ENCODE measurements around the gene SAT1. TPM values are rescaled to one million over a fixed set of nuclear protein-coding genes. Genes with fewer than 3 reads are reported as not detected.

SAT1 gene
- polyA plus RNA-seq, 1 donor (not counting 4 experiments of a cell fraction or from before 2014, with no cell fraction given), result 1,607 TPM

DNA sequence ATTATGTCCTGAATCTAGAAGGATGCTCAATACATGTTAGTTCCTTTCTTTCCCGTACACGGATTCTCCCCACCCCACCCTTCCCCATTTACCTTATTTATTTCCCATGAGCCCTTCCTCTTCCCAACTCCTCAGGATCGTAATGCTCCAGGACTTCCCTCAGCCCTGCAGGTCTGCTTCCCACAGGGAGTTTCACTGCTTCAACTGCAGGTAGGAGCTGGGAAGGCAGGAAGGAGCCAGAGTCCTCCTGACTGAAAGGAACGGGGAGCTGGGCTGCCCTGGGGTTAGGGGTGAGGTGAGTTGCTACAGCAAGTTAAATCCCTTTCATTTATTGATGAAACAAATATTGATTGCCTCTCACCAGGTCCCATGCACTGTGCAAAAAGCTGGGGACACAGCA lies 33.2 kb downstream of the SAT1 start:
- H3K4me3 ChIP-seq (ENCODE audit: control insufficient read depth in 2 of 3, extremely low read depth in 1 of 3, insufficient read depth in 2 of 3, low read depth in 1 of 3, low read length in 3 of 3), result no peak overlapping the region
- no peak overlapping the region for H3K27ac ChIP-seq (ENCODE audit: control insufficient read depth, insufficient read depth, low read length)
- H3K36me3 ChIP-seq (ENCODE audit: control insufficient read depth in 2 of 2, extremely low read depth in 1 of 2, insufficient read depth in 2 of 2, low read length in 2 of 2), result no peaks in the 10 kb centered on the region
- H3K4me1 ChIP-seq (ENCODE audit: control insufficient read depth, extremely low read depth, insufficient read depth, low read length), result peaks cover 7% of the 10 kb centered on the region
- no peaks in the 10 kb centered on the region for H4K20me1 ChIP-seq (ENCODE audit: control insufficient read depth, extremely low read depth, insufficient read depth, low read length)
- no peaks in the 10 kb centered on the region for H3K27me3 ChIP-seq (ENCODE audit: control insufficient read depth, extremely low read depth, insufficient read depth, low read length)
- no peak overlapping the region for H2AFZ ChIP-seq (ENCODE audit: control insufficient read depth, low read length)
- no peak for DNase-seq (ENCODE audit: low read depth, low spot score)
- TF ChIP-seq EZH2 (IDR thresholded peaks at IDR 0.05; ENCODE audit: low read length), result no peak
- TF ChIP-seq, protein P1, sequence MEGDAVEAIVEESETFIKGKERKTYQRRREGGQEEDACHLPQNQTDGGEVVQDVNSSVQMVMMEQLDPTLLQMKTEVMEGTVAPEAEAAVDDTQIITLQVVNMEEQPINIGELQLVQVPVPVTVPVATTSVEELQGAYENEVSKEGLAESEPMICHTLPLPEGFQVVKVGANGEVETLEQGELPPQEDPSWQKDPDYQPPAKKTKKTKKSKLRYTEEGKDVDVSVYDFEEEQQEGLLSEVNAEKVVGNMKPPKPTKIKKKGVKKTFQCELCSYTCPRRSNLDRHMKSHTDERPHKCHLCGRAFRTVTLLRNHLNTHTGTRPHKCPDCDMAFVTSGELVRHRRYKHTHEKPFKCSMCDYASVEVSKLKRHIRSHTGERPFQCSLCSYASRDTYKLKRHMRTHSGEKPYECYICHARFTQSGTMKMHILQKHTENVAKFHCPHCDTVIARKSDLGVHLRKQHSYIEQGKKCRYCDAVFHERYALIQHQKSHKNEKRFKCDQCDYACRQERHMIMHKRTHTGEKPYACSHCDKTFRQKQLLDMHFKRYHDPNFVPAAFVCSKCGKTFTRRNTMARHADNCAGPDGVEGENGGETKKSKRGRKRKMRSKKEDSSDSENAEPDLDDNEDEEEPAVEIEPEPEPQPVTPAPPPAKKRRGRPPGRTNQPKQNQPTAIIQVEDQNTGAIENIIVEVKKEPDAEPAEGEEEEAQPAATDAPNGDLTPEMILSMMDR (optimal IDR thresholded peaks at IDR 0.05 in 1 of 3, IDR thresholded peaks at IDR 0.05 in 1 of 3, conservative IDR thresholded peaks at IDR 0.05 in 1 of 3; ENCODE audit: extremely low read depth in 1 of 3, insufficient read depth in 2 of 3, low read length in 3 of 3), result no peak
- H3K79me2 ChIP-seq (ENCODE audit: control insufficient read depth, insufficient read depth, low read length), result no peaks in the 10 kb centered on the region
- H3K9me3 ChIP-seq (ENCODE audit: control insufficient read depth, low read depth, low read length), result no peaks in the 10 kb centered on the region
- dilution Hi-C loops (cut with MboI; ENCODE audit: extremely low pct_ligation_motif_present, low sequenced_read_pairs), result no loop called here
- no peak overlapping the region for H3K9ac ChIP-seq (ENCODE audit: control insufficient read depth, extremely low read depth, insufficient read depth, low read length)
- H3K9me1 ChIP-seq (ENCODE audit: control insufficient read depth, extremely low read depth, insufficient read depth, low read length), result no peaks in the 10 kb centered on the region
- H3K4me2 ChIP-seq (ENCODE audit: control insufficient read depth, extremely low read depth, insufficient read depth, low read depth, low read length), result no peak overlapping the region
- no peak for FAIRE-seq

DNA sequence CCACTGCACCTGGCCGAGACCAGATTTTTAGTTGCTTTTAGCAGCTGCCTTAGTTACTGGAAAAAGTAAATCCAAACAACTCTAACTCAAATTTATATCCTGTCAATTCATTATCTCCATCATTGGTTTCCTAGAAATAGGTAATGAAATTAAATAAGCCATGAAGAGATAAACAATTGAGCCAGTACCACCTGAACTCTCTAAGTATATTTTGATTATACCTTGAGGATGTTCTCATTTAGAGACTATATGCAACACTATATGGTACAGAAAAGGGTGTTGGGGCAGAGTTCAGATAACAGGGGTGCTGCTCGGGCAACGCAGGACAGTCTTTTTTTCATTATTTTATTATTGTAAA lies 35.0 kb downstream of the SAT1 start:
- H3K79me2 ChIP-seq (ENCODE audit: control insufficient read depth, insufficient read depth, low read length), result no peaks in the 10 kb centered on the region
- H3K9me1 ChIP-seq (ENCODE audit: control insufficient read depth, extremely low read depth, insufficient read depth, low read length), result no peaks in the 10 kb centered on the region
- dilution Hi-C loops (cut with MboI; ENCODE audit: extremely low pct_ligation_motif_present, low sequenced_read_pairs), result no loop called here
- no peak overlapping the region for H3K4me2 ChIP-seq (ENCODE audit: control insufficient read depth, extremely low read depth, insufficient read depth, low read depth, low read length)
- H3K27me3 ChIP-seq (ENCODE audit: control insufficient read depth, extremely low read depth, insufficient read depth, low read length), result no peaks in the 10 kb centered on the region
- FAIRE-seq, result no peak
- no peak overlapping the region for H3K4me3 ChIP-seq (ENCODE audit: control insufficient read depth in 2 of 3, extremely low read depth in 1 of 3, insufficient read depth in 2 of 3, low read depth in 1 of 3, low read length in 3 of 3)
- H4K20me1 ChIP-seq (ENCODE audit: control insufficient read depth, extremely low read depth, insufficient read depth, low read length), result no peaks in the 10 kb centered on the region
- H2AFZ ChIP-seq (ENCODE audit: control insufficient read depth, low read length), result no peak overlapping the region
- no peaks in the 10 kb centered on the region for H3K9me3 ChIP-seq (ENCODE audit: control insufficient read depth, low read depth, low read length)
- H3K4me1 ChIP-seq (ENCODE audit: control insufficient read depth, extremely low read depth, insufficient read depth, low read length), result peaks cover 3% of the 10 kb centered on the region
- H3K36me3 ChIP-seq (ENCODE audit: control insufficient read depth in 2 of 2, extremely low read depth in 1 of 2, insufficient read depth in 2 of 2, low read length in 2 of 2), result no peaks in the 10 kb centered on the region
- DNase-seq (ENCODE audit: low read depth, low spot score), result no peak
- no peak overlapping the region for H3K27ac ChIP-seq (ENCODE audit: control insufficient read depth, insufficient read depth, low read length)
- no peak for TF ChIP-seq EZH2 (IDR thresholded peaks at IDR 0.05; ENCODE audit: low read length)
- TF ChIP-seq, protein P1 (optimal IDR thresholded peaks at IDR 0.05 in 1 of 3, IDR thresholded peaks at IDR 0.05 in 1 of 3, conservative IDR thresholded peaks at IDR 0.05 in 1 of 3; ENCODE audit: extremely low read depth in 1 of 3, insufficient read depth in 2 of 3, low read length in 3 of 3), result no peak
- H3K9ac ChIP-seq (ENCODE audit: control insufficient read depth, extremely low read depth, insufficient read depth, low read length), result no peak overlapping the region

Measured in keratinocyte (primary cell).